T-helper 17 cell (primary cell): Measurements from ENCODE around the gene SHISA8. TPM values are rescaled to one million over a fixed set of nuclear protein-coding genes. Genes with fewer than 3 reads are reported as not detected.

Experiments used
- ATAC-seq: fragments of 150-1000 bp; cut with Tn5 transposase; 2 replicates; pipeline ENCODE4 v1.10.0; 2021; ENCODE audit warnings: mild to moderate bottlenecking, moderate library complexity
- DNase-seq, 3 donors: peaks; one replicate each; pipeline versions ENCODE4 v3.0.0 to v3.0.0-alpha.2; 2020 to 2021
- H3K9me3 ChIP-seq: one replicate; pipeline ENCODE4 v1.7.0; 2013; ENCODE audit warnings: low read length, mild to moderate bottlenecking; ENCODE audit not compliant: control insufficient read depth, poor library complexity, severe bottlenecking
- H3K27ac Mint-ChIP-seq: one replicate; pipeline ENCODE4 v1.8.0; 2022; ENCODE audit warnings: mild to moderate bottlenecking, moderate library complexity, mixed read lengths
- H3K27me3 Mint-ChIP-seq: one replicate; pipeline ENCODE4 v1.8.0; 2022; ENCODE audit warnings: mixed read lengths
- H3K36me3 Mint-ChIP-seq: one replicate; pipeline ENCODE4 v1.8.0; 2022; ENCODE audit warnings: low read depth, mixed read lengths
- H3K4me1 Mint-ChIP-seq: one replicate; pipeline ENCODE4 v1.8.0; 2022; ENCODE audit warnings: mild to moderate bottlenecking, mixed read lengths
- H3K4me3 Mint-ChIP-seq: one replicate; pipeline ENCODE4 v1.8.0; 2022; ENCODE audit warnings: mild to moderate bottlenecking, moderate library complexity, mixed read lengths
- total RNA-seq, 4 donors: library from RNA in 2 of 4; stranded (reverse) in 2 of 4; gene quantifications; one replicate each; pipeline ENCODE4 v1.2.3 and lab custom pipeline; 2022 to 2026

Gene SHISA8
- total RNA-seq, 2 donors from 2014 or later = 1.6 TPM; not detected in 1

DNA sequence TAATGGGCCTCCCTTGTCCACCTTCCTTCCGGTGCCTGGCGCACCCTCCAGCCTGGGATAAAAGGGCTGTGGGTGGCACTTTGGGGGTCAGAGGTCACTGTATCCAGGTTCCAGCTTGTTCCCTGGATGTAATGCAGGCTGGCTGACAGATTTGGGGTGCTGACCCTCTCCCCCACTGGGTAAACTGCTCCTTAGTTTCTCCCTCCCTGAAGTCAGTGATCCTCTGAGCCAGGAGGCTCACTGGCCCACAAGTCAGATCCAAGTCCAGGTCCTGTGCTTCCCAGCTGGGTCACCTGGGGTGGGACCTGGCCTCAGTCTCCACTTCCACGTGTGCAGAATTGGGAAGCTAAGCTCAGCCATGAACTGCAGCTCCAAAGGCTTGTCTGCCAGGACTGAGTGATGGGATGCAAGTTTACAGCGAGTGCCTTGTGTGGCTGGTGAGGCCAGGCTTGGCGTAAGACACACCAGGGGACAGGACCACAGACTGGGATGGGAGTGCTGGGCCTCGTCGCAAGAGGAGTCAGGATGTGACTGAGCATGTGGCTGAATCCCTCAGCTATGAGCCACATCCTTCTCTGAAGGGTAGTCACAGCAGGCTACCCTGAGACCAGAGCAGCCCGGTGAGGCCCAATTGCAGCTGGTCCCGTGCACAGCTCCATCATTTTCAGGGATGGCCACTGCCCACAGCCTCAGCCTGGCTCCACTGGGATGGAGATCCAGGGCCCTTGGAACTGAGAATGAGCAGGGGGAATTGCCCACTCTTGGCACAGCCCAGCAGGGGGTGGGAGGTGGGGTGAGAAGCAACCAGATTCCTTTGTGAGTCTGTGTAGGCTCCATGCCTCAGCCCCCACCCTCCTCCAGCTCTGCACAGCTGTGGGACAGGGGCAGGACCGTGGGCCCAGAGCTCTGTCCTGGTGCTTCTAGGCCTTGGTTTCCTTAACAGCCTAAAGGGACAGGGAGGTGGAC, 7.2 kb downstream of the SHISA8 start:
- no peaks in the 10 kb centered on the region for H3K9me3 ChIP-seq
- ATAC-seq = no peak
- peak overlapping the region; percentile 86 for H3K4me3 Mint-ChIP-seq
- H3K27ac Mint-ChIP-seq = peak overlapping the region; percentile 68
- peaks cover 2% of the 10 kb centered on the region for H3K36me3 Mint-ChIP-seq
- no peak for DNase-seq
- H3K27me3 Mint-ChIP-seq = peaks cover 20% of the 10 kb centered on the region
- peaks cover 21% of the 10 kb centered on the region for H3K4me1 Mint-ChIP-seq

GRCh38 chr22:41906822-41907221, 8.1 kb downstream of the SHISA8 start:
- no peak for DNase-seq
- Mint-ChIP-seq H3K27ac (peak overlapping the region; percentile 68), H3K27me3 (peaks cover 11% of the 10 kb centered on the region), H3K4me1 (peaks cover 20% of the 10 kb centered on the region), H3K36me3 (peaks cover 2% of the 10 kb centered on the region), H3K4me3 (no peak overlapping the region)
- H3K9me3 ChIP-seq = no peaks in the 10 kb centered on the region
- no peak for ATAC-seq

DNA sequence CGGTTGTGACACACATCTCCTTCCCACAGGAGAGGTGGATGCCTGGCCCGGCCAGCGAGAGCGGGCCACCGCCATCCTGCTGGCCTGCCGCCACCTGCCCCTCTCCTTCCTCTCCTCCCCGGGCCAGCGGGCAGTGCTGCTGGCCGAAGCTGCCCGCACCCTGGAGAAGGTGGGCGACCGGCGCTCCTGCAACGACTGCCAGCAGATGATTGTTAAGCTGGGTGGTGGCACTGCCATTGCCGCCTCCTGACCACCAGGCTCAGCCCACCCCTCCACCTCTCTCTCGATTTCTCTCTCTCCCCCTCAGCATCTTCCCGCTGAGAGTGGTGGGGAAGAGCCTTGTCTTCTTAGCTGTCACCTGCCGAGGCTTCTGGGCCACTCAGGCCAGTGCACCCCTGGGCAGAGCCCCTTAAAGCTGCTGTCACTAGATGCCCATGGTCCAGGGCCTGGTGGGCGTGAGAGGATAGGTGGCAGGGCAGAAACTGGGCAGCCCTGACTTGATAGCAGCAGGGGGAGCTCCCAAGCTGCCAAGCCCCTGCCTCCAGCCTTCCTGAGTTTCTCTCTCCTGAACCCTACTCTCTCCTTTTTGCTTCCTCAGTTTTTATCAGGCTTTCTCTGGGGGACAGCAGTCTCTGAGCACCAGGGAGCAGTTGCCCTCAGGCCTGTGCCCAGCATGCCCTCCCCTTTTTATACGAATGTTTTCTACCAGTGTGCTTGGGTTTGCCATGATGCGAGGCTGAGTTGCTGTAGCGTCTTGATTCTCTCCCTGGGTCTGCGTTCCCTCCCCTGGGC, 9.3 kb downstream of the SHISA8 start:
- Mint-ChIP-seq H3K27ac (no peak overlapping the region), H3K27me3 (peaks cover 5% of the 10 kb centered on the region), H3K36me3 (peaks cover 2% of the 10 kb centered on the region), H3K4me3 (no peak overlapping the region), H3K4me1 (peaks cover 16% of the 10 kb centered on the region)
- ATAC-seq (no peak), DNase-seq (no peak)
- H3K9me3 ChIP-seq = no peaks in the 10 kb centered on the region

GRCh38 chr22:41904450-41905410, 10.1 kb downstream of the SHISA8 start:
- ATAC-seq = no peak
- no peak overlapping the region for H3K27ac Mint-ChIP-seq
- peak overlapping the region; percentile 45 for H3K4me3 Mint-ChIP-seq

DNA sequence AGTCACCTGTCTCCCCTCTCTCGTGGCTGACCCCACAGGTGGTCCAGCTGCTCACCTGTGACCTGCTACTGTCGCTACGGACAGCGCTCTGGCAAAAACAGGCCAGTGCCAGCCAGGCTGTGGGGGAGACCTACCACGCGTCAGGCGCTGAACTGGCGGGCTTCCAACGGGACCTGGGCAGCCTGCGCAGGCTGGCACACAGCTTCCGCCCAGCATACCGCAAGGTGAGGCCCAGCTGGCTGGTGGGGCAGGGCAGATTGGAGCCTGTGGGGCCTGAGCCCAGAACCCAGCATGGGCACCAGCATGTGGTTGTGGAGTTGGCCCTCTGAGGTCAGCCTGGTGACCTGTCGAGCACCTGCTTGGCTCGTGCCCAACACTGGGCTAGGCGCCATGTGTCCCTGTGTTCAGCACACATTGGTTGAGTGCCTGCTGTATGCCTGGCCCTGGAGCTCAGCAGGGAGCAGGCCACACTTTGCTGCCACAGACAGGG, 11.9 kb downstream of the SHISA8 start:
- Mint-ChIP-seq H3K36me3 (peaks cover 2% of the 10 kb centered on the region), H3K27ac (peak overlapping the region; percentile 54), H3K27me3 (no peaks in the 10 kb centered on the region), H3K4me3 (no peak overlapping the region), H3K4me1 (peaks cover 7% of the 10 kb centered on the region)
- DNase-seq = no peak
- no peak for ATAC-seq
- H3K9me3 ChIP-seq = no peaks in the 10 kb centered on the region

More at GRCh38 chr22:41904450-41905410, 10.1 kb downstream of the SHISA8 start:
- Mint-ChIP-seq H3K4me1 (peaks cover 16% of the 10 kb centered on the region), H3K27me3 (peaks cover 5% of the 10 kb centered on the region), H3K36me3 (peaks cover 2% of the 10 kb centered on the region)
- no peaks in the 10 kb centered on the region for H3K9me3 ChIP-seq
- DNase-seq = no peak

DNA sequence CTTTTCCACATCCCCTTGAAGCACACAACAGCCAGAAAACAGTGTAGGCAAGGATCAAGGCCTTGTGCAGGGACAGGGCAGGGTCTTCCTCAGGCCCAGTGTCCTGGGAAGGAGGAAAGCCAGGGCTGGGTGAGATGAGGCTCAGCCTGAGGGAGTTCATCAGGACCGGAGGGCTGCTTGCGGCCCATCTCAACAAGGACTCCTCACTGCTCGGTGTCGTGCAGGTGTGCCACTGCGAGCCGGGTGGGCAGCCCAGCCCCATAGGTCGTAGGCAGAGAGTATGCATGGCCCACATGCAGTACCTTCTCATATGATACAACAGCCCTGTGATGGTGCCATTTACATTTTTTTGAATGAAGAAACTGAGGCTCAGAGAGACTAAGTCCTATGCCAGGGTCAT, 12.9 kb downstream of the SHISA8 start:
- peaks cover 3% of the 10 kb centered on the region for H3K4me1 Mint-ChIP-seq
- H3K4me3 Mint-ChIP-seq = no peak overlapping the region
- H3K27ac Mint-ChIP-seq = peak overlapping the region; percentile 65
- H3K9me3 ChIP-seq = no peaks in the 10 kb centered on the region
- peaks cover 2% of the 10 kb centered on the region for H3K36me3 Mint-ChIP-seq
- H3K27me3 Mint-ChIP-seq = no peaks in the 10 kb centered on the region
- no peak for DNase-seq
- ATAC-seq = no peak

DNA sequence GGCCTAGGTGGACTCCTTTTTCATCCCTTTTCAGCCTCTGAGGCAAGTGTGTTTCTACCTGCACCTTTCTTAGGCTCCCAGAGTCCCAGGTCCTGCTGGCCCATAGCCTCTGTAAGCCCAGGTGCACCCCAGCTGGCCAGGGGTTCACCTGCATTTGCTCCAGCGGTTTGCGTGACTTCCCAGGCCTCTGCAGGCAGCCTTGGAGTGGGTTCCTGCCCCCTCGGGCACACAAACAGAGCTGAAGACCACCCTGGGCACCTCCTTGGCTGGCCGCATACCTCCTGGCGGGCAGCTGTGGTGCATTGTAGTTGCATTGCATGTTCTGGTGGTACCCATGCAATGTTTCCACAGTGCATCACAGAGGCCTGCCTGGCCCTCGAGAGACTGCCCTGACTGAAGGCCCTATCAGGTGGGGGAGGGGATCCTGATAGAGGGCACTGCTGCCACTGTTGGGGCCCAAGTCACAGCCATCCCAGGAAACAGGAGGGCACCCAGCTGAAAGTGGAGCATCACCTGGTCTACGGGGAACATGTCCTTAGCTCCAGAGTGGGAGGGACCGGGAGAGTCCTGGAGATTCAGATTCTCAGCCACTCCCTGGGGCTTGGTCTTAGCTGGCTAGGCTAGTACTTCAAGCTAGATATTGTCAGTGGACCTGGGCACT, 14.1 kb downstream of the SHISA8 start:
- H3K36me3 Mint-ChIP-seq = peaks cover under 1% of the 10 kb centered on the region
- peaks cover 5% of the 10 kb centered on the region for H3K4me1 Mint-ChIP-seq
- ATAC-seq (no peak), DNase-seq (no peak)
- no peak overlapping the region for H3K4me3 Mint-ChIP-seq
- H3K9me3 ChIP-seq = no peaks in the 10 kb centered on the region
- H3K27me3 Mint-ChIP-seq = no peaks in the 10 kb centered on the region
- H3K27ac Mint-ChIP-seq = peak overlapping the region; percentile 65

DNA sequence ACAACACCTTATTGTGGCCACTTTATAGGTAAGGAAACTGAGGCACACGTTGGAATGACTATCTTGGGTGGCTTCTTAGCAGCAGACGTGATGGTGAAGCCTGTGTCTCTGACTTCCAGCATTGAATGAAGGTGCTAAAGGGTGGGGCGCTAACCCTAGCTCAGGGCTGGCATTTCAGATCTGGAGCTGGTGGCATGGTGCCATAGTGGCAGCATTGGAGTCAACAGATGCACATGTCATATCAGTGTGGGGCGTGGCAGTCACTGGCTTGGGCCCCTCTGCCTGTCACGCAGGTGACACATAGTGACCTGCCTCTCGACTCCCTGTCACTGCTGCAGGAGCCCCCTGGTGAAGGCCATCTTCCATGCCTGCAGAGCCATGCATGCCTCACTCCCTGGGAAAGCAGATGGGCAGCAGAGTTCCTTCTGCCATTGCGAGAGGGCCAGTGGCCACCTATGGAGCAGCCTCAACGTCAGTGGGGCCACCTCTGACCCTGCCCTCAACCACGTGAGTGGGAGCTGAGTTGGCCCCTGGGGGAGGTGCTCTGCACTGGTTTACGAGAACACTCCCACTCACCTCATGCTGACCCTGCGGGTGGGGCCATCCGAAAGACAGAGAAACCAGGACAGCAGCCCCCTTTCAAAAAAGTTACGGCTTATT, 14.8 kb downstream of the SHISA8 start:
- H3K36me3 Mint-ChIP-seq = no peaks in the 10 kb centered on the region
- H3K9me3 ChIP-seq = no peaks in the 10 kb centered on the region
- no peak overlapping the region for H3K27ac Mint-ChIP-seq
- H3K4me3 Mint-ChIP-seq = no peak overlapping the region
- no peaks in the 10 kb centered on the region for H3K27me3 Mint-ChIP-seq
- ATAC-seq = no peak
- H3K4me1 Mint-ChIP-seq = peaks cover 2% of the 10 kb centered on the region
- DNase-seq = no peak

GRCh38 chr22:41899110-41899509, 15.8 kb downstream of the SHISA8 start:
- H3K27me3 Mint-ChIP-seq = no peaks in the 10 kb centered on the region
- H3K4me1 Mint-ChIP-seq = peaks cover 2% of the 10 kb centered on the region
- no peaks in the 10 kb centered on the region for H3K36me3 Mint-ChIP-seq
- peak overlapping the region; percentile 39 for H3K27ac Mint-ChIP-seq
- no peak for ATAC-seq
- no peak overlapping the region for H3K4me3 Mint-ChIP-seq
- no peaks in the 10 kb centered on the region for H3K9me3 ChIP-seq
- DNase-seq = no peak

GRCh38 chr22:41898645-41899044, 16.2 kb downstream of the SHISA8 start:
- ATAC-seq = no peak
- Mint-ChIP-seq H3K4me1 (peaks cover 2% of the 10 kb centered on the region), H3K36me3 (no peaks in the 10 kb centered on the region)

GRCh38 chr22:41893591-41894375, 21.1 kb downstream of the SHISA8 start:
- H3K36me3 Mint-ChIP-seq = peaks cover 2% of the 10 kb centered on the region
- peaks cover 2% of the 10 kb centered on the region for H3K4me1 Mint-ChIP-seq
- no peak overlapping the region for H3K27ac Mint-ChIP-seq
- no peak for DNase-seq
- no peak for ATAC-seq
- H3K27me3 Mint-ChIP-seq = no peaks in the 10 kb centered on the region
- H3K9me3 ChIP-seq = no peaks in the 10 kb centered on the region
- no peak overlapping the region for H3K4me3 Mint-ChIP-seq

More at GRCh38 chr22:41898645-41899044, 16.2 kb downstream of the SHISA8 start:
- H3K9me3 ChIP-seq = no peaks in the 10 kb centered on the region
- Mint-ChIP-seq H3K27ac (peak overlapping the region; percentile 39), H3K4me3 (no peak overlapping the region), H3K27me3 (no peaks in the 10 kb centered on the region)
- DNase-seq = no peak
